Prostate gland (tissue), 2 donors: ENCODE results near the gene TSTD1. TPM values are rescaled to one million over a fixed set of nuclear protein-coding genes. Genes with fewer than 3 reads are reported as not detected.

Source experiments
- DNase-seq: peaks from one replicate; pipeline ENCODE4 v3.0.0-alpha.2; 2019; ENCODE audit warnings: low spot score
- H3K27ac ChIP-seq, 2 donors: fragments of 200-600 bp; sonication (generic); 2 replicates each; pipeline ENCODE4 v1.5.1; 2017 to 2019
- H3K27me3 ChIP-seq: fragments of 200-600 bp; sonication (generic); replicated peaks from 2 replicates; pipeline ENCODE4 v1.5.1; 2019; ENCODE audit not compliant: insufficient read depth
- H3K36me3 ChIP-seq, 2 donors: fragments of 200-600 bp; sonication (generic); 1 replicate in 1 of 2; 2 replicates in 1 of 2; pipeline versions ENCODE4 v1.5.1 to v1.8.1; 2017 to 2019
- H3K4me1 ChIP-seq: fragments of 200-600 bp; sonication (generic); replicated peaks from 2 replicates; pipeline ENCODE4 v1.5.1; 2019
- H3K4me3 ChIP-seq, 2 donors: fragments of 200-600 bp; sonication (generic); 2 replicates each; pipeline ENCODE4 v1.5.1; 2017 to 2019
- H3K9me3 ChIP-seq: fragments of 200-600 bp; sonication (generic); 2 replicates; pipeline ENCODE4 v1.5.1; 2017
- POLR2A ChIP-seq: fragments of 450-650 bp; IDR thresholded peaks from one replicate; pipeline ENCODE4 v1.6.1; 2016; ENCODE audit warnings: antibody characterized with exemption, mild to moderate bottlenecking
- POLR2AphosphoS5 ChIP-seq: sonication (generic); formaldehyde crosslinking; IDR thresholded peaks from one replicate; pipeline ENCODE4 v1.6.1; 2017; ENCODE audit warnings: antibody characterized with exemption
- WGBS: methylation state at CpG from one replicate; pipeline ENCODE4 v1.1.5; 2018; 5-methylcytosine and 5-hydroxymethylcytosine counted together
- intact Hi-C: fragments of 100-400 bp; cut with DNase I; formaldehyde crosslinking; loops from one replicate; pipeline ENCODE4 v1.14.2; 2022
- total RNA-seq, 2 donors: library from RNA; depleted of rRNA; stranded (reverse); fragments of >200 nt; gene quantifications; one replicate each; pipeline ENCODE4 v1.1.0, GENCODE V29; 2016
- TF ChIP-seq, protein P1 (sequence below), 4 experiments: fragments of 200-600 bp in 2 of 4; fragments of 450-650 bp in 2 of 4; sonication (generic) in 2 of 4; IDR thresholded peaks; 1 replicate in 3 of 4; 2 replicates in 1 of 4; pipeline ENCODE4 v1.5.1; 2016 to 2019; ENCODE audit warnings: antibody characterized with exemption in 4 of 4, mild to moderate bottlenecking in 2 of 4, moderate library complexity in 2 of 4

Gene TSTD1
- total RNA-seq, 2 donors from 2014 or later = 137 to 648 TPM

DNA sequence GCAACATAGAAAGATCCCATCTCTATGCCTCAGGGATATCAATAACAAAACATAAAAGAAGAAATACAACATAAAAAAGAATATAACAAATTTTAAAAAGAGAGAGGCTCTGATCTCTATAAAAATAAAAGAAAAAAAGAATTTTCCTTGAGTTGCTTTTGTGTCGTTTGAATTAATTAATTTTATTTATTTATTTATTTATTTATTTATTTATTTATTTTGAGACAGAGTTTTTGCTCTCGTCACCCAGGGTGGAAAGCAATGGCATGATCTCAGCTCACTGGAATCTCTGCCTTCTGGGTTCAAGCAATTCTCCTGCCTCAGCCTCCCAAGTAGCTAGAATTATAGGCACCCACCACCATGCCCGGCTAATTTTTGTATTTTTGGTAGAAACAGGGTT, 26.3 kb downstream of the TSTD1 start:
- Histone ChIP-seq H3K4me3 (no peak overlapping the region), H3K36me3 (no peaks in the 10 kb centered on the region), H3K27ac (peak overlapping the region; percentile 85 to 87), H3K4me1 (peaks cover 8% of the 10 kb centered on the region), H3K9me3 (no peaks in the 10 kb centered on the region), H3K27me3 (no peaks in the 10 kb centered on the region)
- no peak for TF ChIP-seq POLR2A
- no peak for TF ChIP-seq POLR2AphosphoS5
- TF ChIP-seq, protein P1, sequence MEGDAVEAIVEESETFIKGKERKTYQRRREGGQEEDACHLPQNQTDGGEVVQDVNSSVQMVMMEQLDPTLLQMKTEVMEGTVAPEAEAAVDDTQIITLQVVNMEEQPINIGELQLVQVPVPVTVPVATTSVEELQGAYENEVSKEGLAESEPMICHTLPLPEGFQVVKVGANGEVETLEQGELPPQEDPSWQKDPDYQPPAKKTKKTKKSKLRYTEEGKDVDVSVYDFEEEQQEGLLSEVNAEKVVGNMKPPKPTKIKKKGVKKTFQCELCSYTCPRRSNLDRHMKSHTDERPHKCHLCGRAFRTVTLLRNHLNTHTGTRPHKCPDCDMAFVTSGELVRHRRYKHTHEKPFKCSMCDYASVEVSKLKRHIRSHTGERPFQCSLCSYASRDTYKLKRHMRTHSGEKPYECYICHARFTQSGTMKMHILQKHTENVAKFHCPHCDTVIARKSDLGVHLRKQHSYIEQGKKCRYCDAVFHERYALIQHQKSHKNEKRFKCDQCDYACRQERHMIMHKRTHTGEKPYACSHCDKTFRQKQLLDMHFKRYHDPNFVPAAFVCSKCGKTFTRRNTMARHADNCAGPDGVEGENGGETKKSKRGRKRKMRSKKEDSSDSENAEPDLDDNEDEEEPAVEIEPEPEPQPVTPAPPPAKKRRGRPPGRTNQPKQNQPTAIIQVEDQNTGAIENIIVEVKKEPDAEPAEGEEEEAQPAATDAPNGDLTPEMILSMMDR (IDR thresholded peaks at IDR 0.05) = no peak
- intact Hi-C loops = no loop called here
- 88% methylated on average over 3 of the region's 3 CpGs for WGBS
- no peak for DNase-seq

DNA sequence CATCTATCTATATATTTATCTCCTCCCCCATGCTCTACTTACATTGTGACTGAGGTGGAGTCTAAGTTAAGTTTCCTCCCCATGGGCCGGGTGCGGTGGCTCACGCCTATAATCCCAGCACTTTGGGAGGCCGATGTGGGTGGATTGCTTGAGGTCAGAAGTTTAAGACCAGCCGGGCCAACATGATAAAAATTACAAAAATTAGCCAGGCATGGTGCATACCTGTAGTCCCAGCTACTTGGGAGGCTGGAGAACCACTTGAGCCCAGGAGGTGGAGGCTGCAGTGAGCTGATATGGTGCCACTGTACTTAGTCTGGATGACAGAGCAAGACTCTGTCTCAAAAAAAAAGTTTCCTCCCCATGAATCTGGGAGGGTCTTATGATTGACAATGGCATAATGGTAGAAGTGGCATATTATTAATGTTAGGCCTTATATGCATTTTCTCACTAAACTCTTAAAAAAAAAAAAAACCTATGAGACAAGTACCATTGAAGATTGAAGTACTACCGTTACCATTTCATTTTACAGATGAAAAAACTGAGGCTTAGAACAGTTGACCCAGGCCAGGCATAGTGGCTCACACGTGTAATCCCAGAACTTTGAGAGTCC, 29.1 kb downstream of the TSTD1 start:
- Histone ChIP-seq H3K9me3 (no peaks in the 10 kb centered on the region), H3K4me3 (no peak overlapping the region), H3K27ac (no peak overlapping the region), H3K27me3 (no peaks in the 10 kb centered on the region), H3K4me1 (peaks cover 8% of the 10 kb centered on the region), H3K36me3 (no peaks in the 10 kb centered on the region)
- no peak for TF ChIP-seq POLR2AphosphoS5
- TF ChIP-seq POLR2A = no peak
- TF ChIP-seq, protein P1 (IDR thresholded peaks at IDR 0.05) = no peak
- DNase-seq = no peak
- intact Hi-C loops = no loop called here
- WGBS = 91% methylated on average over 7 of the region's 7 CpGs

DNA sequence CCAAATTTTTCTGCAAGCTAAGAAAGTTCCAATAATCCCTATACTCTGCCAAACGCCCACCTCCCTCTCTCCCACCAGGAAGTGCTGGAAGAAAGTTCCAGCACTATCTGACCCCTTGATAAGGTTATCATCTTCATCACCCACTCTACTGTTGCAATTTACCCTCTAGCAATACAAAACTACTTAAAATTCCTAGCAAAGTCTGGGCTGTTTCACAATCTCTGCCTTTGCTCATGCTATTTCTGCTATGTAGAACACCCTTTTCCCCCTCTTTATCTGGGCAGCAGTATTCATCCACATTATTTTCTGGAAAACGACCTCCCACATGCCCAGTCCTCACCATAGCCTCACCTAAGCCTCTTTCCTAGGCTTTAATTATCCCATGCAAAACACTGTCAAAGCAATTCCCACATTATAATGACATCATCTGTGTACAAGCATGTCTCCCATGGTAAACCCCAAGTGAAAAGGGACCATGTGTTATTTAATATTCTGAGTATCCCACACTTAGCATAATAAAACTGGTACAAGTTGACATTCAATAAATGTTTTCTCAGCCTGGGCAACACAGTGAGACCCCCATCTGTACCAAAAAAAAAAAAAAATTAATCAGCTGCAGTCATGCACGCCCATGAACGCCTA, 29.8 kb downstream of the TSTD1 start:
- Histone ChIP-seq H3K27ac (no peak overlapping the region), H3K4me3 (no peak overlapping the region), H3K27me3 (no peaks in the 10 kb centered on the region), H3K4me1 (peaks cover 8% of the 10 kb centered on the region), H3K9me3 (no peaks in the 10 kb centered on the region), H3K36me3 (no peaks in the 10 kb centered on the region)
- DNase-seq = no peak
- TF ChIP-seq POLR2AphosphoS5 (no peak), POLR2A (no peak)
- TF ChIP-seq, protein P1 (IDR thresholded peaks at IDR 0.05) = no peak
- intact Hi-C loops = no loop called here
- WGBS = 59% methylated on average over 4 of the region's 4 CpGs

DNA sequence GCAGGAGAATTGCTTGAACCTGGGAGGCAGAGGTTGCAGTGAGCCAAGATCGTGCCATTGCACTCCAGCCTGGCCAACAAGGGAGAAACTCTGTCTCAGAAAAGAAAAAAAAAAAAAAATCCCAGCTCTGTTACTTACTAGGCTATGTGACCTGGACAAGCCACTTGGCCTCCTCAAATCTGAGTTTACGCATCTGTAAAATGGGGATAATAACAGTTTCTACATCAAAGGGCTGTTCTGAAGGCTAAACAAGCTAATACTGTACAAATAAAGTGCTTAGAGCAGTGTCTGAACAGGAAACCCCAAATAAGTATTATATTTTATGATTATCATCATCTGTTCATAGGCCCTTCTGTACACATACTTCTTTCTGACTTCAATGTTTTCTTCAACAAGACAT, 31.4 kb downstream of the TSTD1 start:
- H3K27ac ChIP-seq = no peak overlapping the region
- no peak for DNase-seq
- no peaks in the 10 kb centered on the region for H3K27me3 ChIP-seq
- WGBS = 96% methylated on average over 2 of the region's 2 CpGs
- H3K4me1 ChIP-seq = peaks cover 4% of the 10 kb centered on the region
- no peaks in the 10 kb centered on the region for H3K36me3 ChIP-seq
- H3K4me3 ChIP-seq = no peak overlapping the region
- TF ChIP-seq POLR2AphosphoS5 = no peak
- no peak for TF ChIP-seq POLR2A
- TF ChIP-seq, protein P1 (IDR thresholded peaks at IDR 0.05) = no peak
- no peaks in the 10 kb centered on the region for H3K9me3 ChIP-seq
- intact Hi-C loops = no loop called here

DNA sequence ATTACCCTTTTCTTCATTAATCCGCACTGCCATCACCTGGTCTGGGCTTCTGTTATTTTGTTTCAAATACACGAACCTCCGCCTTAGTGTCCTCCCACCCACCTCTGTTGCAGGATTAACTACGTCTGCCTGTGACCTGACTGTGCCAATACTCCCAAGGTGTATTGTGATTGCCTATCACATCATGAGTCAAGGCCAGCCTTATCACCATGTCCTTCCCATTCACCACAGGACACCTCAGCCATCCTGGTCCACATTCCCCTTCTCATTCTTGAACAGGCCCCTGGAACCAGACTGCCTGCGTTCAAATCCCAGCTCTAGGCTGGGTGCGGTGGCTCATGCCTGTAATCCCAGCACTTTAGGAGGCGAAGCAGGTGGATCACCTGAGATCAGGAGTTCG, 32.2 kb downstream of the TSTD1 start:
- H3K9me3 ChIP-seq = no peaks in the 10 kb centered on the region
- H3K4me3 ChIP-seq = no peak overlapping the region
- no peaks in the 10 kb centered on the region for H3K36me3 ChIP-seq
- H3K27ac ChIP-seq = no peak overlapping the region
- 92% methylated on average over 8 of the region's 8 CpGs for WGBS
- no peaks in the 10 kb centered on the region for H3K27me3 ChIP-seq
- intact Hi-C loops = no loop called here
- no peak for DNase-seq
- TF ChIP-seq POLR2AphosphoS5 = no peak
- no peak for TF ChIP-seq POLR2A
- TF ChIP-seq, protein P1 (IDR thresholded peaks at IDR 0.05) = no peak
- H3K4me1 ChIP-seq = no peaks in the 10 kb centered on the region
